Measurements from ENCODE around the gene EFHD1.
A peak's percentile ranks its signal among the peaks of the same experiment; 100 is the strongest.

Gene EFHD1

DNA sequence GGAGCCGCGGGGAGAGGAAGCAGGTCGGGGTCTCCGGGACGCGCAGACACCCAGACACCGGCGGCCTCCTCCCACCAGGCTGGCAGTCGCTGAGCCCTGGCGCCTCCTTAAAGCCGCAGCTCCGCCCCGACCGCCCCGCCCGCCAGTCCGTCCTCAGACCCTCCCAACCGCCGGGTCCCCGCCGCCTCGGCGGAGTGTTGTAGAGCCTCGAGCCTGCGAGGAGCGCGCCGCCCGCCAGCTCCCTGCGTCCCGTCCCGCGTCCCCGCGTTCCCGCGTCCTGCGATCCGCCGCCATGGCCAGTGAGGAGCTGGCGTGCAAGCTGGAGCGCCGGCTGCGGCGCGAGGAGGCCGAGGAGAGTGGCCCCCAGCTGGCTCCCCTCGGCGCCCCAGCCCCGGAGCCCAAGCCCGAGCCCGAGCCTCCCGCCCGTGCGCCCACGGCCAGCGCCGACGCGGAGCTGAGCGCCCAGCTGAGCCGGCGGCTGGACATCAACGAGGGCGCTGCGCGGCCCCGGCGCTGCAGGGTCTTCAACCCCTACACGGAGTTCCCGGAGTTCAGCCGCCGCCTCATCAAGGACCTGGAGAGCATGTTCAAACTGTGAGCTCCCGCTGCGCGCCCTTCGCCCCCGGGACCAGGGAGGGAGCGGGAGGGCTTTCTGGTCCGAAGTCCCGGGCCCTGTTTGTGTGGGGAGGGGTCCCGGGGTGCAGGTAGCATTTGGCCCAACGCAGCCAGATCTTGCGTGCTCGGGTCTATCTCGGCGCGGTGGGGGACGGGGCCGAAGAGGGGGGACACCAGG is at the start of gene EFHD1:
EFHD1 (plus strand) TSS at position 192 of the 793 bp plus-strand sequence; CDS start at position 293, 101 bp downstream.
- peak; percentile 4 to 45 (median 14) for DNase-seq (ENCODE audit: low read depth in 3 of 3)

DNA sequence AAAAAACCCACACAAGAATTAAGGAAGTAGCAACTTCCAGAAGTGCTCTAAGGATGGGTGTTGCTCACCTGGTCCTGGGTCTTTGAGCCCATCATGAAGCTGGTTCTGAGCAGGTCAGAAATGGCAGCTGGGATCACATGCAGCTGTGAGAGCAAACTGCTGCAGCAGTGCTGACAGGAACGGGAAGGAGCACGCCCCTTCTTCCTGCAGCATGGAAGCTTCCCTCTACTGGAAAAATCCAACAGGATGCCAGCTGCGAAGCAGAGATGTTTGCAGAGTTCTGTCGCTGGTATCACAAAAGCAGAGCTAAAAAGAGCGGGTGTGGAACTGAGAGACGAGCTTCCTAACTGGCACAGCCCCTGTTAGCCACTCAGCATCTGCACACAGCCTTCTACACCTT is 49.2 kb upstream of the EFHD1 start:
- no peak for DNase-seq (ENCODE audit: low read depth in 3 of 3)

DNA sequence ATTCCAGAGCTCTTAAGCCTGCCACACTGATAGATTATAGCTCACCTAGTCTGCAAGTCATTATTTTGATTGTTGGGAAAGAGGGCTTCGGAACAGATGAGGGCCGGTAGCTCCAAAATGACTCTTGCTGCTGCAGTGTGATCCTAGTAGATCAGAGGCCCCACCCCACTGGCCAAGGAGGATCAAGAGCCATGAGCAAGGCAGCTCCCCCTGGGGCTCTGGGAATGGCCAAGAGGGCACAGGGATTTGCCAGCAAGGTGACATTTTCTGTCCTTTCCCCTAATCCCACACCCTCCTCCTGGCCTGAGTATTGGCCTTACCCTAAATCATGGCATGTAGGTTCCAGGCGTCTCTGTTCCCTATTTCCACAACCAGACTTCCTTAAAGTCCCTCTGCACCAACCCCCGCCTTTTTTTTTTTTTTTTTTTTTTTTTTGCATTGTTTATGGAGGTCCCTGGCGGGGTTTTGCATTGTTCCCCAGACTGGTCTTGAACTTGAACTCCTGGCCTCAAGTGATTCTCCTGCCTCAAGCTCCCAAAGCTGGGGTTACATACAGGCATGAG is 46.4 kb upstream of the EFHD1 start:
- DNase-seq (ENCODE audit: low read depth in 3 of 3) = no peak

GRCh38 chr2:232587512-232587911 is 45.9 kb upstream of the EFHD1 start:
- no peak for DNase-seq (ENCODE audit: low read depth in 3 of 3)

DNA sequence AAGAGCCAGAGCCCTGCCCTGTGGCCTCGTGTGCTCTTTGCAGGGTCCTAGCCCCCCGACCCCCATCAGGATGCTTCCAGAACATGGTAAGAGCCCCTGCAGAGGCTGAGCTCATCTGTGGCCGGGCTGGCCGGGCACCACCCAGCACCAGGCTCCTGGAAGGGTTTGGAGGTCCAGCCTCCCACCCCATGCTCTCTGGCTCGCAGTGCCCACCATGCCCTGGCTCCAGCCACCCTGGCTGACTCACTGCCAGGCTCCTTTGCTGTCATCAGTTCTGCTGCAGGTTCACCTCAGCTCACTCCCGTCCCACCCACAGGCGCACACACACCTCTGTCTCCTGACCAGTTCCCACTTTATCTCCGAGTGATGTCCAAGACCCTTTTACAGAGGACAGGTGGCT is 45.4 kb upstream of the EFHD1 start:
- no peak for DNase-seq (ENCODE audit: low read depth in 3 of 3)

DNA sequence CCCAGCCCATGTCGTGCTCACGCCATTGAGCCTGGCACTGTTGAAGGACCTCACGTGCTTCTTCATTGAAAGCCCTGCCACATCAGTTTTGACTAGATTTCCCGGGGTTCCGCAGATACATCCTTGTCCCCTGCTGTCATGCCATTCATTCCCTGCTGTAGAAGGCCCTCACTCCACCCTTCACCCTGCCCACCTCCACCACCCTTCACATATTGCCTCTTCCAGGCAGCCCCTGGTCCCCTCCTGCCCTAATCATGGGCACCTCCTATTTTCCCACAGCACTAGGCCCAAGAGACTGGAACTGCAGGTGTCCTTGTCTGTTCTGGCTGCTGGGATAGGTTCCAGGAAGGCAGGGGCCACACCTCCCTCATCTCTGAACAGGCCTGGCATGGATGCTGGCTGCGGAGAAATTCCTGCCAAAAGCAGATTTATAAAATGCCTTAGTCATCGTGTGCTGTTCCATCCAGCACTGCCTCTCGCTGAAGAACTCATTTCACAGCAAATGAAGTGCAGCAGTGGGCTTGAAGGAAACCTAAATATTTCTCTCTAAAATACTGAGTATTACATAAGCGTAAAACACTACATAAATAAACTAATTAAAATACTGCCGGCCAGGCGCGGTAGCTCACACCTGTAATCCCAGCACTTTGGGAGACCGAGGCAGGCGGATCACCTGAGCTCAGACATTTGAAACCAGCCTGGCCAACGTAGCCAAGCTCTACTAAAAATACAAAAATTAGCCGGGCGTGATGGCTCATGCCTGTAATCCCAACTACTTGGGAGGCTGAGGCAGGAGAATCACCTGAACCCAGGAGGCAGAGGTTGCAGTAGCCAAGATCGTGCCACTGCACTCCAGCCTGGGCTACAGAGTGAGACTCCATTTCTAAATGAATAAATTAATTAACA is 44.5 kb upstream of the EFHD1 start:
- DNase-seq (ENCODE audit: low read depth in 3 of 3) = no peak

DNA sequence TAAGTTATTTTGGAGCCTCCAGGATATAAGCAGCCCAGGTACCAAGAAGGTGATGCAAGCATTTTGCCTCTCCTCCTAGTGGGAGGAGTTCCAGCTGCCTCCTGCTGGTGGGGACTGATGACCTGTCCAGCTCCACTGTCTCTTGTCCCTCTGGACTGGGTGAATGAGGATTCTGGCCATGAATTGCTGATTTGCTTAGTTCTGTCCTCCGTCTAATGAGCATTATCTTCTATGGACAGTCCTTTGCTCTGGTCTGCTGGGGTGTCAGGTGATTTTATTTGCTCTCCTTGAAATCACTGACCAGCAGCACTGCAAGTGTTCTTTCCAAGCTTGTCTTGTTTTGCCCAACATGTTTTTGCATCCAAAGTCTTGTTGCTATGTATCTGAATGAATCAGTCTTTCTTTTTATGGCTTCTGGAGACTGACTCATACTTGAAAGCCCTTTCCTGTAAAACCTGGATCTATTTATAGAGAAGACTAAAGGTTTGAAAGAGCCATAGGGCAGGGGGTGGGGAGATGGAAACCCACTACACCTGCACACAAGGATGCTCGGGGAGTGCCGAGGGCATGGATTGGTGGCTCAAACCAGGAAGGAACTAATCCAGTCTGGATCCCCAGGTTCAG is 40.5 kb upstream of the EFHD1 start:
- no peak for DNase-seq (ENCODE audit: low read depth in 3 of 3)

- DNase-seq (ENCODE audit: low read depth in 3 of 3) = no peak
These were observed 39.4 kb upstream of the EFHD1 start for GRCh38 chr2:232593982-232594381.

GRCh38 chr2:232597362-232598079 is 35.9 kb upstream of the EFHD1 start:
- DNase-seq (ENCODE audit: low read depth in 3 of 3) = no peak

GRCh38 chr2:232598293-232598692 is 35.1 kb upstream of the EFHD1 start:
- DNase-seq (ENCODE audit: low read depth in 3 of 3) = no peak

GRCh38 chr2:232600053-232600773 is 33.2 kb upstream of the EFHD1 start:
- no peak for DNase-seq (ENCODE audit: low read depth in 3 of 3)

- DNase-seq (ENCODE audit: low read depth in 3 of 3) = no peak
These were observed 30.1 kb upstream of the EFHD1 start for GRCh38 chr2:232603283-232603682.

DNA sequence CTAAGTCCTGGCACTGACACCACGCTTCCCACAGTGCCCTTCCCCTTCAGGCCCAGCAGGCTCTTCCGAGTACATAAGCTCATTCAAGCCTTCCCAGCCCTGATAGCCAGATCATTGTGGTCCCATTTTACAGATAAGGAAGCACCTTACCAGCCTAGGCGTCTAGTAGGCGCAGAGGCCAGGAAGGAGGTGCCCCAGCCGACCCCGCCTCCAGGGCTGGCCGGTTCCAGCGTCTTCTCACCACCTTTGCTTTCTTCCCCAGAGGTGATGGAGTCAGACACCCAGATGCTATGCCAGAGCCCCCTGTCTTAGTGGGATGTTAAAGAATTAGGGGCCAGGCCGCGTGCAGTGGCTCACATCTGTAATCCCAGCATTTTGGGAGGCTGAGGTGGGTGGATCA is 28.9 kb upstream of the EFHD1 start:
- no peak for DNase-seq (ENCODE audit: low read depth in 3 of 3)

GRCh38 chr2:232607011-232607410 is 26.4 kb upstream of the EFHD1 start:
- no peak for DNase-seq (ENCODE audit: low read depth in 3 of 3)

DNA sequence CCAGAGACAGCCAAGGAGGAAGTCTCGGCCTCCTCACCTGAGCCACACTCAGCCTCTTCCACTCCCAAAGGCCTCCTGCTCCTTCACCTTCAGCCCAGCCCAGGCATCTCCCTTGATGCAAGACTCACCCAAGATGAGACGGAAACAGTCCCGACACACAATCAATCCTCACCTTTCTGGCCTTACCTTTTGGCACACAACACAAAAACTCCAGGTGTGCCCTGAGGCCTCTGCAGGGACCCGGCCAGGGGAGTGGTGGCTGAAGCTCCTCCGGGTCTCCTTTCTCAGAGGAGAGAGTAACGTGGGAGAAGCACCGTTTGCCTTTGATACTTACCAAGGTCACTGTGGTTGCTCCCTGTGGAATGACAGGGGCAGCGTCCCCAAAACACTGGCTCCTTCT is 23.8 kb upstream of the EFHD1 start:
- no peak for DNase-seq (ENCODE audit: low read depth in 3 of 3)

- DNase-seq (ENCODE audit: low read depth in 3 of 3) = no peak
These were observed 23.3 kb upstream of the EFHD1 start for GRCh38 chr2:232610081-232610480.

DNA sequence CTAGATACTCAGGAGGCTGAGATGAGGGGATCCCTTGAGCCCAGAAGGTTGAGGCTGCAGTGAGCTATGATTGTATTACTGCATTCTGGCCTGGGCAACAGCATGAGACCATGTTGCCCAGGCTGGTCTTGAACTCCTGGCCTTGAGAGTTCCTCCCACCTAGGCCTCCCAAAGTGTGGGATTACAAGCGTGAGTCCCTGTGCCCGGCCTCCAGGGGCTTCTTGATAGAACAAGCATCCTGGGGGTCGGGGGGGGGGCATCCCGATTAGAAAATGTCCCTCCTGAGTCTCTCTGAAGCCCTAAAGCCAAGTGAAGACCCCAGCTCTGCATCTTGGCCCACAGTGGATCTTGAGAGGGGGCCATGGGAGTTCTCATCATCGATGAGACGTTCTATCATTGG is 22.3 kb upstream of the EFHD1 start:
- no peak for DNase-seq (ENCODE audit: low read depth in 3 of 3)

DNA sequence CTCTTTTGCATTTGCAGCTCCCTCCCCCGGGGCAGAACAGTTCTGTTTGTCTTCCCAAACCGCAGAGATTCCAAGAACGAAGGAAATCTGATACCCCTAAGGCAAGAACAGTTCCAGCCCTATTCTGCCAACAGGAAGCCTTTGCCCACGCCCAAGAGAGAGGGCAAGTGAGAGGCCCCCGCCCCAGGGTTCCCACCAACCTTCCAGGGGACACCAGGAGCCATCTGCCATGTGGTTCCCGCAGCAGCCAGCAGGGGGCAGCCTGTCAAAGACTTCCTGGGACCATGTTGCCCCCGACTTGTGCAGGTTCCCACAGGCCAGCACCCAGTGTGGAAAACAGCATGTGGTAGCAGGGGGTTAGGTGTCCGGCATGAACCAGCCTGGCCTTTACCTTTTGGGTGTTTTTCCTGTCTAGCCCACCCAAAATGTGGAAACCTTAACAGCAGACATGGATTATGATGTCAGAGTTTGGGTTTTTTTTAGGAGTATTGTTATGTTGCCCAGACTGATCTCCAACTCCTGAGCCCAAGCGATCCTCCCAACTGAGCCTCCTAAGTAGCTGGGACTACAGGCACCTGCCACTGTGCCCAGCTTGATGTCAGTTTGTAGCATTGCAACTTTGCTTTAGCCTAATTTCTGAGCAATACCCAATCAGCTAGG is 21.7 kb upstream of the EFHD1 start:
- DNase-seq (ENCODE audit: low read depth in 3 of 3) = peak; percentile 35 to 44 (median 41)

DNA sequence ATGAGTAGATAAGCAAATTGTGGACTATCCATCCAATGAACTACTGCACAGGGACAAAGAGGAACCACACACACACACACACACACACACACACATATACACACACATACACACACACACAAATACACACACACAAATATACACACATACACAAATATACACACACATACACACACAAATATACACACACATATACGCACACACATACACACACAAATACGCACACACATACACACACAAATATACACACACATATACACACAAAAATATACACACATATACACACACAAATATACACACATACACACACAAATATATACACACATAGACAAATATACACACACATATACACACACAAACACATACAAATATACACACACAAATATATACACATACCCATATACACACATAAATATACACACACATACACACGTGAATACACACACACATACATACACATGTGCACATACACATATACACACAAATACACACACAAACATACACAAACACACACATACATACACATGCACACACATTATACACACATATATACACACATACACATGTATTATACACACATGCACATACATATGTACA is 19.8 kb upstream of the EFHD1 start:
- no peak for DNase-seq (ENCODE audit: low read depth in 3 of 3)

DNA sequence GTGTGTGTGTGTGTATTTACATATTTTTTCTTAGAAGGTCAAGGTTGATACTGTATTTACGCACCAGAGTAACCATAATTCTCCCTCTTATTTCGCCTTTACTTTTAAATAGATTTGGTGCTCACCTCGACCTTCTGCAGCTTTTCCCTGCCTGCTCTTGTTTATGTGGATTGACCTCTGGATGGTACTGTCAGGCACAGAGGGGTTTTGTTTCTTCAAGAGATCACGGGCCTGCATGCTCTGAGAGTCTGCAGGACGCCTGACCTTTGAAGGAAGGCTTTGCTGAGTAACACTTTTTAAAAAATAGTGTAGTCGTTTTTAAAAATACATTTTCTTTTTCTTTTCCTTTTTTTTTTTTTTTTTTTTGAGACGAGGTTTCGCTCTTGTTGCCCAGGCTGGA is 18.1 kb upstream of the EFHD1 start:
- DNase-seq (ENCODE audit: low read depth in 3 of 3) = no peak

Measured in stimulated activated CD4-positive, alpha-beta T cell treated with anti-CD3 and anti-CD28 coated beads, TNF-alpha, amount 100 ng/mL, for 4 hours (primary cell).